ENCODE measurements around the gene RAI1.

The RAI1 gene

DNA sequence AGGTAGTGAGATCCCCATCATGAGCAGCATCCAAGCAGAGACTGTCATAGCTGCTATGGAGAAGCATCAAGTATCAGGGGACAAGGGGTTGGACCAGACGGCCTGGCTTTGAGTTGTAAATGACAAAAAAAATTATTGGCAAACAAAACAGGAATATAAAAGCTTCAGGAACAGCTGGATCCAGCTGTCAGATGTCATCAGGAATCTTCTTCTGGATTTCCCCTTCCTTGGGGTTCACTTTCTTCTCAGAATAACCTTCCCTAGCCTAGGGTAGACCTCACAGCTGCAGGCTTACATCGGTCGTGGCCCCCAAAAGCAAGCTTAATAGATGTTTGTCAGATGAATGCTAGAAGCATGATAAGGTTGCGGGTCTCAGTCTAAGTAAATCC is 17.2 kb upstream of the RAI1 start:
- no peak for ATAC-seq
- TF ChIP-seq POU6F1 (CRISPR knock-in tag; IDR thresholded peaks at IDR 0.05; ENCODE audit: borderline replicate concordance, low read depth) (no peak), ZNF70 (CRISPR knock-in tag; IDR thresholded peaks at IDR 0.05) (no peak), ZC3H10 (CRISPR knock-in tag; IDR thresholded peaks at IDR 0.05) (no peak), TOX (CRISPR knock-in tag; IDR thresholded peaks at IDR 0.05; ENCODE audit: borderline replicate concordance) (no peak), TSHZ2 (CRISPR knock-in tag; IDR thresholded peaks at IDR 0.05) (no peak), OSR1 (CRISPR knock-in tag; IDR thresholded peaks at IDR 0.05) (no peak), GLIS3 (CRISPR knock-in tag; IDR thresholded peaks at IDR 0.05) (no peak), CREB5 (CRISPR knock-in tag; IDR thresholded peaks at IDR 0.05; ENCODE audit: low read depth) (no peak), PPARA (CRISPR knock-in tag; IDR thresholded peaks at IDR 0.05; ENCODE audit: borderline replicate concordance) (no peak)

DNA sequence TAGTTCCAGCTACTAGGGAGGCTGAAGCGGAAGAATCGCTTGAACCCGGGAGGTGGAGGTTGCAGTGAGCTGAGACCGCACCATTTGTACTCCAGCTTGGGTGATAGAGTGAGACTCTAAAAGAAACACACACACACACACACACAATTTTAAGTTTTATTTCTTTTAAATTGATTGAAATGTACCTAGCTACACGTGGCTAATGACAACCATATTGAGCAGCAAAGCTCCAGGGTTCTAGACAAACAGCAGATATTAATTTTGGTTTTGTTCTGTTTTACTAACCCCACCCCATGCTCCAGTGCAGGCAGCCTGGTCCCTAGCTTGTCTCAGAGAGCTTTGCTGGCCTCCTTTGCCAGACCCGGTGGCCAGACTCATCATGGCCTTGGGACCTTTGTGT is 16.0 kb upstream of the RAI1 start:
- no peak for ATAC-seq
- TF ChIP-seq RARB (CRISPR knock-in tag; IDR thresholded peaks at IDR 0.05), result no peak
- no peak for TF ChIP-seq TSHZ2 (CRISPR knock-in tag; IDR thresholded peaks at IDR 0.05)
- TF ChIP-seq CREB5 (CRISPR knock-in tag; IDR thresholded peaks at IDR 0.05; ENCODE audit: low read depth), result no peak
- no peak for TF ChIP-seq ISL1 (CRISPR knock-in tag; IDR thresholded peaks at IDR 0.05)
- TF ChIP-seq PPARA (CRISPR knock-in tag; IDR thresholded peaks at IDR 0.05; ENCODE audit: borderline replicate concordance), result no peak
- no peak for TF ChIP-seq SNAI2 (CRISPR knock-in tag; IDR thresholded peaks at IDR 0.05)
- TF ChIP-seq GLIS3 (CRISPR knock-in tag; IDR thresholded peaks at IDR 0.05), result no peak
- TF ChIP-seq TOX (CRISPR knock-in tag; IDR thresholded peaks at IDR 0.05; ENCODE audit: borderline replicate concordance), result no peak
- TF ChIP-seq ZFP3 (CRISPR knock-in tag; IDR thresholded peaks at IDR 0.05), result no peak
- TF ChIP-seq BACH2 (CRISPR knock-in tag; IDR thresholded peaks at IDR 0.05; ENCODE audit: borderline replicate concordance), result no peak
- no peak for TF ChIP-seq OSR1 (CRISPR knock-in tag; IDR thresholded peaks at IDR 0.05)

- peak; percentile 23; the same call in 2 of the 3 replicates for ATAC-seq
Measured at GRCh38 chr17:17666111-17666714, 15.0 kb upstream of the RAI1 start.

GRCh38 chr17:17667231-17667630 is 14.0 kb upstream of the RAI1 start:
- TF ChIP-seq PPARA (CRISPR knock-in tag; IDR thresholded peaks at IDR 0.05; ENCODE audit: borderline replicate concordance) (no peak), CSDC2 (CRISPR knock-in tag; IDR thresholded peaks at IDR 0.05) (no peak), CREB5 (CRISPR knock-in tag; IDR thresholded peaks at IDR 0.05; ENCODE audit: low read depth) (no peak), ISL1 (CRISPR knock-in tag; IDR thresholded peaks at IDR 0.05) (no peak), ZFP30 (CRISPR knock-in tag; IDR thresholded peaks at IDR 0.05) (no peak), ZNF70 (CRISPR knock-in tag; IDR thresholded peaks at IDR 0.05) (no peak), TOX (CRISPR knock-in tag; IDR thresholded peaks at IDR 0.05; ENCODE audit: borderline replicate concordance) (no peak), GLIS3 (CRISPR knock-in tag; IDR thresholded peaks at IDR 0.05) (no peak), ARNTL (CRISPR knock-in tag; IDR thresholded peaks at IDR 0.05; ENCODE audit: borderline replicate concordance, low read depth) (no peak)
- ATAC-seq, result no peak

More at GRCh38 chr17:17666111-17666714, 15.0 kb upstream of the RAI1 start:
- no peak for TF ChIP-seq BACH2 (CRISPR knock-in tag; IDR thresholded peaks at IDR 0.05; ENCODE audit: borderline replicate concordance)
- no peak for TF ChIP-seq ARNTL (CRISPR knock-in tag; IDR thresholded peaks at IDR 0.05; ENCODE audit: borderline replicate concordance, low read depth)
- no peak for TF ChIP-seq RARB (CRISPR knock-in tag; IDR thresholded peaks at IDR 0.05)
- no peak for TF ChIP-seq ZNF70 (CRISPR knock-in tag; IDR thresholded peaks at IDR 0.05)

Measured in SK-N-SH treated with all-trans-retinoic acid at 6 μM for 48 hours (cell line).